Measurements from ENCODE around the gene GLTP.
"Not testable (repeated sequence)": the region's sequence is repeated elsewhere in the genome, so short reads cannot be mapped to it uniquely, and the experiment has no call there.

Gene GLTP

GRCh38 chr12:109857715-109858114 is 22.6 kb downstream of the GLTP start:
- Histone ChIP-seq H2AFZ (ENCODE audit: low read depth, low read length, severe bottlenecking) (no peak overlapping the region), H4K20me1 (ENCODE audit: low read depth, low read length) (no peaks in the 10 kb centered on the region), H3K9me2 (replicated peaks; ENCODE audit: insufficient read depth, low read length) (no peaks in the 10 kb centered on the region), H3K9ac (ENCODE audit: low read length) (no peak overlapping the region), H3K4me3 (ENCODE audit: insufficient read depth, low read length, poor library complexity, severe bottlenecking) (no peak overlapping the region), H3K27me3 (ENCODE audit: low read length) (no peaks in the 10 kb centered on the region), H3K79me2 (ENCODE audit: insufficient read depth, low read length) (no peaks in the 10 kb centered on the region), H3K4me2 (ENCODE audit: low read depth, low read length, poor library complexity, severe bottlenecking) (no peak overlapping the region), H3F3A (ENCODE audit: insufficient read depth) (no peaks in the 10 kb centered on the region), H3K36me3 (ENCODE audit: low read length) (no peaks in the 10 kb centered on the region), H3K9me3 (ENCODE audit: insufficient read depth, low read length) (no peaks in the 10 kb centered on the region), H3K27ac (ENCODE audit: low read depth, low read length) (no peak overlapping the region)
- TF ChIP-seq CTCF (IDR thresholded peaks at IDR 0.05; ENCODE audit: insufficient read depth, low read length, poor library complexity, severe bottlenecking) (no peak), EZH2phosphoT487 (conservative IDR thresholded peaks at IDR 0.05; ENCODE audit: low read length) (no peak)

- Histone ChIP-seq H4K20me1 (ENCODE audit: low read depth, low read length) (no peaks in the 10 kb centered on the region), H3K27ac (ENCODE audit: low read depth, low read length) (no peak overlapping the region)
- TF ChIP-seq EZH2phosphoT487 (conservative IDR thresholded peaks at IDR 0.05; ENCODE audit: low read length) (no peak), CTCF (IDR thresholded peaks at IDR 0.05; ENCODE audit: insufficient read depth, low read length, poor library complexity, severe bottlenecking) (no peak)
Measured at GRCh38 chr12:109855377-109855776, 25.0 kb downstream of the GLTP start.

GRCh38 chr12:109850518-109850917 is 29.8 kb downstream of the GLTP start:
- H3K9me3 ChIP-seq (ENCODE audit: insufficient read depth, low read length); H3K27me3 ChIP-seq (ENCODE audit: low read length); H2AFZ ChIP-seq (ENCODE audit: low read depth, low read length, severe bottlenecking); H3K4me2 ChIP-seq (ENCODE audit: low read depth, low read length, poor library complexity, severe bottlenecking); H3F3A ChIP-seq (ENCODE audit: insufficient read depth); H3K36me3 ChIP-seq (ENCODE audit: low read length); H3K27ac ChIP-seq (ENCODE audit: low read depth, low read length); H3K79me2 ChIP-seq (ENCODE audit: insufficient read depth, low read length); H3K9ac ChIP-seq (ENCODE audit: low read length); H3K9me2 ChIP-seq (replicated peaks; ENCODE audit: insufficient read depth, low read length); H3K4me3 ChIP-seq (ENCODE audit: insufficient read depth, low read length, poor library complexity, severe bottlenecking); H4K20me1 ChIP-seq (ENCODE audit: low read depth, low read length): not testable (repeated sequence)

More at GRCh38 chr12:109855377-109855776, 25.0 kb downstream of the GLTP start:
- Histone ChIP-seq H3K36me3 (ENCODE audit: low read length) (no peaks in the 10 kb centered on the region), H2AFZ (ENCODE audit: low read depth, low read length, severe bottlenecking) (no peak overlapping the region), H3K4me3 (ENCODE audit: insufficient read depth, low read length, poor library complexity, severe bottlenecking) (no peak overlapping the region), H3K9ac (ENCODE audit: low read length) (no peak overlapping the region), H3K4me2 (ENCODE audit: low read depth, low read length, poor library complexity, severe bottlenecking) (no peak overlapping the region), H3F3A (ENCODE audit: insufficient read depth) (no peaks in the 10 kb centered on the region), H3K79me2 (ENCODE audit: insufficient read depth, low read length) (no peaks in the 10 kb centered on the region), H3K9me3 (ENCODE audit: insufficient read depth, low read length) (no peaks in the 10 kb centered on the region), H3K27me3 (ENCODE audit: low read length) (no peaks in the 10 kb centered on the region), H3K9me2 (replicated peaks; ENCODE audit: insufficient read depth, low read length) (no peaks in the 10 kb centered on the region)

GRCh38 chr12:109847142-109847735 is 33.1 kb downstream of the GLTP start:
- Histone ChIP-seq H3K27me3 (ENCODE audit: low read length) (no peaks in the 10 kb centered on the region), H3K9ac (ENCODE audit: low read length) (no peak overlapping the region)

More at GRCh38 chr12:109847142-109847735, 33.1 kb downstream of the GLTP start:
- Histone ChIP-seq H3F3A (ENCODE audit: insufficient read depth) (no peaks in the 10 kb centered on the region), H4K20me1 (ENCODE audit: low read depth, low read length) (no peaks in the 10 kb centered on the region), H3K9me2 (replicated peaks; ENCODE audit: insufficient read depth, low read length) (no peaks in the 10 kb centered on the region), H3K27ac (ENCODE audit: low read depth, low read length) (no peak overlapping the region), H3K36me3 (ENCODE audit: low read length) (no peaks in the 10 kb centered on the region), H3K9me3 (ENCODE audit: insufficient read depth, low read length) (no peaks in the 10 kb centered on the region), H3K4me3 (ENCODE audit: insufficient read depth, low read length, poor library complexity, severe bottlenecking) (no peak overlapping the region), H2AFZ (ENCODE audit: low read depth, low read length, severe bottlenecking) (no peak overlapping the region), H3K79me2 (ENCODE audit: insufficient read depth, low read length) (no peaks in the 10 kb centered on the region), H3K4me2 (ENCODE audit: low read depth, low read length, poor library complexity, severe bottlenecking) (no peak overlapping the region)
- TF ChIP-seq CTCF (IDR thresholded peaks at IDR 0.05; ENCODE audit: insufficient read depth, low read length, poor library complexity, severe bottlenecking) (no peak), EZH2phosphoT487 (conservative IDR thresholded peaks at IDR 0.05; ENCODE audit: low read length) (no peak)
